Vagina (tissue), 2 donors: ENCODE measurements around the gene IGDCC3. TPM values are rescaled to one million over a fixed set of nuclear protein-coding genes. Genes with fewer than 3 reads are reported as not detected.

Experiments used
- DNase-seq, 2 donors: peaks; one replicate each; pipeline ENCODE4 v3.0.0-alpha.2; 2017; ENCODE audit errors: extremely low spot score in 2 of 2
- H3K27ac ChIP-seq: fragments of 200-600 bp; sonication (generic); one replicate; pipeline ENCODE4 v1.5.1; 2019
- H3K27me3 ChIP-seq: fragments of 200-600 bp; sonication (generic); one replicate; pipeline ENCODE4 v1.5.1; 2019
- H3K36me3 ChIP-seq, 2 donors: fragments of 200-600 bp; sonication (generic); one replicate each; pipeline ENCODE4 v1.5.1; 2017 to 2019
- H3K4me1 ChIP-seq: fragments of 200-600 bp; sonication (generic); one replicate; pipeline ENCODE4 v1.5.1; 2019
- H3K4me3 ChIP-seq, 2 donors: fragments of 200-600 bp; sonication (generic); 1 replicate in 1 of 2; 2 replicates in 1 of 2; pipeline ENCODE4 v1.5.1; 2016 to 2019
- H3K9me3 ChIP-seq: fragments of 200-600 bp; sonication (generic); one replicate; pipeline ENCODE4 v1.5.1; 2019
- CTCF ChIP-seq, 3 experiments: fragments of 450-650 bp in 2 of 3; fragments of 200-600 bp in 1 of 3; sonication (generic) in 1 of 3; IDR thresholded peaks; one replicate each; pipeline ENCODE4 v1.5.1; 2017 to 2019; ENCODE audit warnings: antibody characterized with exemption in 3 of 3, mild to moderate bottlenecking in 2 of 3, moderate library complexity in 2 of 3
- POLR2A ChIP-seq, 2 donors: fragments of 450-650 bp; IDR thresholded peaks; one replicate each; pipeline ENCODE4 v1.6.1; 2017; ENCODE audit warnings: antibody characterized with exemption in 2 of 2, mild to moderate bottlenecking in 2 of 2, moderate library complexity in 2 of 2
- POLR2AphosphoS5 ChIP-seq, 2 donors: sonication (generic); formaldehyde crosslinking; IDR thresholded peaks; one replicate each; pipeline ENCODE4 v1.9.0; 2017; ENCODE audit warnings: antibody characterized with exemption in 2 of 2, mild to moderate bottlenecking in 2 of 2, low read depth in 1 of 2; ENCODE audit not compliant: insufficient read depth in 1 of 2
- intact Hi-C: fragments of 100-400 bp; cut with DNase I; formaldehyde crosslinking; loops from one replicate; pipeline ENCODE4 v1.15.1; 2023
- total RNA-seq: library from RNA; depleted of rRNA; stranded (reverse); fragments of >200 nt; gene quantifications from one replicate; pipeline ENCODE4 v1.2.3, GENCODE V29; 2016

The IGDCC3 gene
- total RNA-seq, 1 donor from 2014 or later, result 0.49 TPM

- no peaks in the 10 kb centered on the region for H3K9me3 ChIP-seq
- no peak for TF ChIP-seq POLR2A (IDR thresholded peaks at IDR 0.05)
- TF ChIP-seq CTCF (IDR thresholded peaks at IDR 0.05), result no peak
- TF ChIP-seq POLR2AphosphoS5 (IDR thresholded peaks at IDR 0.05; ENCODE audit: insufficient read depth in 1 of 2, low read depth in 1 of 2), result no peak
- DNase-seq, result no peak
- no peaks in the 10 kb centered on the region for H3K27me3 ChIP-seq
- H3K4me3 ChIP-seq, result no peak overlapping the region
- no peak overlapping the region for H3K27ac ChIP-seq
- no peaks in the 10 kb centered on the region for H3K36me3 ChIP-seq
- H3K4me1 ChIP-seq, result peaks cover 21% of the 10 kb centered on the region
- intact Hi-C loops, result no loop called here
Measured at GRCh38 chr15:65307978-65308377, 69.8 kb downstream of the IGDCC3 start.

DNA sequence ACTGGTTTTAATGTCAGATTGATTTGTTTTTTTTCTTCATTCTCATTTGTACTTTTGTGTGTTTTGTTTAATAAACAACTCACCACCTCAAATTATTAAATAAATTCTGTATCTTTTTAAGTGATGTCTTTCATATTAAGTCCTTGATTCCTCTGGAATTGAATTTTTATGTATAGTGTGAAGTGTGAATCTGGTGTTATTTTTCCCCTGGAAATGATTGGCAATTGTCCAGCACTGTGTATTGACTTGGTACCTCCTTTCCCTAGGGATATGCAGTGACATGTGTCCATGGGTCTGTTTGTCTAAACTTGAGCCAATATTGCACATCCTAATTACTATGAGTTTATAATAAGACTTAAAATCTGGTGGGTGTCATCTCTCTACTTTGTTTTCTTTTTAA is 71.3 kb downstream of the IGDCC3 start:
- TF ChIP-seq POLR2AphosphoS5 (IDR thresholded peaks at IDR 0.05; ENCODE audit: insufficient read depth in 1 of 2, low read depth in 1 of 2) (no peak), CTCF (IDR thresholded peaks at IDR 0.05) (no peak), POLR2A (IDR thresholded peaks at IDR 0.05) (no peak)
- Histone ChIP-seq H3K36me3 (no peaks in the 10 kb centered on the region), H3K27me3 (no peaks in the 10 kb centered on the region), H3K27ac (no peak overlapping the region), H3K9me3 (no peaks in the 10 kb centered on the region), H3K4me3 (no peak overlapping the region), H3K4me1 (peaks cover 13% of the 10 kb centered on the region)
- intact Hi-C loops, result no loop called here
- no peak for DNase-seq

GRCh38 chr15:65305776-65306175 is 72.0 kb downstream of the IGDCC3 start:
- intact Hi-C loops, result no loop called here
- no peaks in the 10 kb centered on the region for H3K36me3 ChIP-seq
- H3K27me3 ChIP-seq, result no peaks in the 10 kb centered on the region
- no peak for TF ChIP-seq POLR2A (IDR thresholded peaks at IDR 0.05)
- TF ChIP-seq CTCF (IDR thresholded peaks at IDR 0.05), result no peak
- TF ChIP-seq POLR2AphosphoS5 (IDR thresholded peaks at IDR 0.05; ENCODE audit: insufficient read depth in 1 of 2, low read depth in 1 of 2), result no peak
- H3K4me1 ChIP-seq, result peaks cover 13% of the 10 kb centered on the region
- H3K27ac ChIP-seq, result no peak overlapping the region
- no peak overlapping the region for H3K4me3 ChIP-seq
- H3K9me3 ChIP-seq, result no peaks in the 10 kb centered on the region
- no peak for DNase-seq

DNA sequence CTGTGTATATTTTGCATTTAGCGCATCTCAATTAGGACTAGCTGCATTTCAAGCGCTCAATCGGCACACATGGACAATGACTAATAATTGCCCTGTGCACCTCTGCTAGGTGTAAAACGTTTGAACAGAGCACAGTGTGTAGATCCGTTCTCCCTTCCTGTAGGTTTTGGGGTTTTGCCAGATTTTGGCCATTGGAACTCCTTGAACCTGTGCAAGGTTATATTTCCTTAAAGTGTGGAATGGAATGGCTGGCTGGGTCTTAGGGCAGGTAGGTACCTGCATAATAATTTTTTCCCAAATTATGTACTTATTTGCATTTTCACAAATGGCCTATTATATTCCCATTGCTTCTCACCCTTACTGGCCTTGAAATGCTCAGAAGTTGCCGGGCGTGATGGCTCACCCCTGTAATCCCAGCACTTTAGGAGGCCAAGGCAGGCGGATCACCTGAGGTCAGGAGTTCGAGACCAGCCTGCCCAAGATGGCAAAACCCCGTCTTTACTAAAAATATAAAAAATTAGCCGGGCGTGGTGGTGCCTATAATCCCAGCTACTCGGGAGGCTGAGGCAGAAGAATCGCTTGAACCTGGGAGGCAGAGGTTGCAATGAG is 72.5 kb downstream of the IGDCC3 start:
- Histone ChIP-seq H3K27me3 (no peaks in the 10 kb centered on the region), H3K4me3 (peak overlapping the region; percentile 21 to 50), H3K27ac (peak overlapping the region; percentile 85), H3K36me3 (no peaks in the 10 kb centered on the region), H3K9me3 (no peaks in the 10 kb centered on the region), H3K4me1 (peaks cover 13% of the 10 kb centered on the region)
- TF ChIP-seq CTCF (IDR thresholded peaks at IDR 0.05), result no peak
- TF ChIP-seq POLR2A (IDR thresholded peaks at IDR 0.05), result no peak
- no peak for DNase-seq
- intact Hi-C loops, result no loop called here

DNA sequence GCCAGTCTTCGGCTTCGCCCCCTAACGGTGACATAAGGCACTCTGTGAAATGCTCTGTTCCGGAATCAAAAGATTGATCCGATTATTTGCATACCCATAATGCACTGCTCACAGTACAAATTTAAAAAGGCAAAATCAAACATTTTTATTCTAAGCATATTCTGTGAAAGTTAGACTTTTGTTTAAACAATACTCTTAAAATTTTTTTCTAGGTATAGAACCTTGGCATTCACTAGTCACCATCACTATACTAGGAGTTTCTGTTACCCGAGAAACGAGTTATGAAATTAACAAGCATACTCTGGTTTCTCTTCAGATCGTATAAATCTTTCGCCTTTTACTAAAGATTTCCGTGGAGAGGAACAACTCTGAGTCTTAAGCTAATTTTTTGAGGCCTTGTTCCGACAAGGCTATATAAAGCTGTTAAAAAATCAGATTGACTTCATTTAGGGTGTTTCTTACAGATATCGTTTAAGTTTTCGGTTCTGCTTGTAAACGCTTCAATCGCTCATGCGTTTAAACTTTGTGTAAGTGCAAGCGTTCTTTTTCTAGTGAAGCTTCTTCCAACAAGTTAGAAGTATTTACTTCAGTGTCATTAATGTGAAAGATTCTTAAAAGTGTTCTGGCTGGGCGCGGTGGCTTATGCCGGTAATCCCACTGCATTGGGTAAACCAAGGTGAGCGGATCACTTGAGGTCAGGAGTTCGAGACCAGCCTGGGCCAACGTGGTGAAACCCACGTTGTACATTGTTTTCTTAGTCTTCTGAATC is 73.2 kb downstream of the IGDCC3 start, which contains the start of gene RNU5B-1:
Gene RNU5B-1 (plus strand): TSS at position 297 of the 769 bp plus-strand sequence.
- H3K36me3 ChIP-seq, result no peaks in the 10 kb centered on the region
- no peak for DNase-seq

More for the DNA sequence above, 73.2 kb downstream of the IGDCC3 start, which contains the start of gene RNU5B-1:
- intact Hi-C loops, result no loop called here
- TF ChIP-seq POLR2A (IDR thresholded peaks at IDR 0.05) (peak in 1 of 2 donors; percentile 93), CTCF (IDR thresholded peaks at IDR 0.05) (peak in 1 of 3 experiments; percentile 87), POLR2AphosphoS5 (IDR thresholded peaks at IDR 0.05; ENCODE audit: insufficient read depth in 1 of 2, low read depth in 1 of 2) (peak; percentile 72 to 92)
- Histone ChIP-seq H3K27me3 (no peaks in the 10 kb centered on the region), H3K27ac (peak within 1 kb of the TSS; percentile 85), H3K4me3 (peak within 1 kb of the TSS; percentile 50 to 55), H3K4me1 (peaks cover 13% of the 10 kb centered on the region), H3K9me3 (no peaks in the 10 kb centered on the region)
